H9 (cell line): Measurements from ENCODE around the gene AHNAK2. TPM values are rescaled to one million over a fixed set of nuclear protein-coding genes. Genes with fewer than 3 reads are reported as not detected.

Experiments
- DNase-seq: peaks from one replicate; pipeline ENCODE4 v3.0.0-alpha.2; 2017
- H2AFZ ChIP-seq: one replicate; pipeline ENCODE4 v1.6.1; 2013; ENCODE audit warnings: mild to moderate bottlenecking, low read length, control low read depth, moderate library complexity
- H2AK5ac ChIP-seq: 2 replicates; pipeline ENCODE4 v1.6.1; 2013; ENCODE audit warnings: low read length, control low read depth, mixed read lengths; ENCODE audit not compliant: insufficient read length
- H2BK120ac ChIP-seq: one replicate; pipeline ENCODE4 v1.6.1; 2013; ENCODE audit warnings: low read depth, mild to moderate bottlenecking, low read length, control low read depth, inconsistent platforms; ENCODE audit not compliant: poor library complexity, severe bottlenecking
- H2BK12ac ChIP-seq: 2 replicates; pipeline ENCODE4 v1.6.1; 2013; ENCODE audit warnings: low read length, control low read depth, mixed read lengths, low read depth; ENCODE audit not compliant: insufficient read length
- H2BK15ac ChIP-seq: 2 replicates; pipeline ENCODE4 v1.6.1; 2013; ENCODE audit warnings: low read depth, low read length, control low read depth
- H2BK20ac ChIP-seq: one replicate; pipeline ENCODE4 v1.6.1; 2013; ENCODE audit warnings: low read depth, mild to moderate bottlenecking, low read length, control low read depth, inconsistent platforms; ENCODE audit not compliant: poor library complexity, severe bottlenecking
- H2BK5ac ChIP-seq: 2 replicates; pipeline ENCODE4 v1.6.1; 2013; ENCODE audit warnings: low read length, control low read depth, mixed read lengths; ENCODE audit not compliant: insufficient read length
- H3K14ac ChIP-seq: 2 replicates; pipeline ENCODE4 v1.6.1; 2013; ENCODE audit warnings: low read length, control low read depth; ENCODE audit not compliant: insufficient read depth
- H3K18ac ChIP-seq: 2 replicates; pipeline ENCODE4 v1.6.1; 2013; ENCODE audit warnings: low read depth, mild to moderate bottlenecking, mixed read lengths, low read length, control low read depth; ENCODE audit not compliant: insufficient read length
- H3K23ac ChIP-seq: 2 replicates; pipeline ENCODE4 v1.6.1; 2013; ENCODE audit warnings: low read length, control low read depth, mixed read lengths, low read depth; ENCODE audit not compliant: insufficient read length
- H3K23me2 ChIP-seq: 2 replicates; pipeline ENCODE4 v1.6.1; 2013; ENCODE audit warnings: low read depth, mild to moderate bottlenecking, mixed read lengths, low read length, control low read depth; ENCODE audit not compliant: insufficient read length, poor library complexity, severe bottlenecking
- H3K27ac ChIP-seq: 2 replicates; pipeline ENCODE4 v1.5.1; 2013; ENCODE audit warnings: low read length, control low read depth, mixed read lengths, low read depth; ENCODE audit not compliant: insufficient read length
- H3K27me3 ChIP-seq: 2 replicates; pipeline ENCODE4 v1.6.1; 2013; ENCODE audit warnings: low read length, control low read depth, inconsistent platforms; ENCODE audit not compliant: insufficient read depth
- H3K4ac ChIP-seq: 2 replicates; pipeline ENCODE4 v1.6.1; 2013; ENCODE audit warnings: low read depth, mild to moderate bottlenecking, control low read depth, inconsistent platforms, low read length, moderate library complexity
- H3K4me1 ChIP-seq: 2 replicates; pipeline ENCODE4 v1.6.1; 2013; ENCODE audit warnings: low read length, control low read depth, inconsistent platforms; ENCODE audit not compliant: insufficient read depth
- H3K4me2 ChIP-seq: 2 replicates; pipeline ENCODE4 v1.6.1; 2013; ENCODE audit warnings: low read length, control low read depth, mixed read lengths; ENCODE audit not compliant: insufficient read length, insufficient read depth
- H3K56ac ChIP-seq: 2 replicates; pipeline ENCODE4 v1.6.1; 2013; ENCODE audit warnings: low read depth, mild to moderate bottlenecking, mixed read lengths, low read length, control low read depth; ENCODE audit not compliant: insufficient read length
- H3K79me1 ChIP-seq: 2 replicates; pipeline ENCODE4 v1.6.1; 2013; ENCODE audit warnings: low read depth, mild to moderate bottlenecking, moderate library complexity, low read length, control low read depth, inconsistent platforms; ENCODE audit not compliant: insufficient read depth, poor library complexity, severe bottlenecking
- H3K79me2 ChIP-seq: 2 replicates; pipeline ENCODE4 v1.6.1; 2013; ENCODE audit warnings: low read length, control low read depth, inconsistent platforms; ENCODE audit not compliant: insufficient read depth
- H3K9ac ChIP-seq: 2 replicates; pipeline ENCODE4 v1.6.1; 2013; ENCODE audit warnings: low read length, control low read depth, mixed read lengths; ENCODE audit not compliant: insufficient read length; ENCODE audit errors: extremely low read depth
- H3K9me3 ChIP-seq: one replicate; pipeline ENCODE4 v1.6.1; 2013; ENCODE audit warnings: low read depth, low read length, inconsistent platforms; ENCODE audit not compliant: control insufficient read depth
- H3T11ph ChIP-seq: one replicate; pipeline ENCODE4 v1.6.1; 2013; ENCODE audit warnings: mild to moderate bottlenecking, low read length, control low read depth, inconsistent platforms
- H4K20me1 ChIP-seq: one replicate; pipeline ENCODE4 v1.6.1; 2013; ENCODE audit not compliant: control insufficient read depth, insufficient read length, insufficient read depth
- H4K5ac ChIP-seq: 2 replicates; pipeline ENCODE4 v1.6.1; 2013; ENCODE audit warnings: low read depth, mild to moderate bottlenecking, mixed read lengths, low read length, control low read depth; ENCODE audit not compliant: insufficient read length
- H4K8ac ChIP-seq: replicated peaks from 2 replicates; pipeline ENCODE4 v1.6.1; 2013; ENCODE audit warnings: low read length, control low read depth, mixed read lengths, low read depth; ENCODE audit not compliant: insufficient read length
- H4K91ac ChIP-seq: 2 replicates; pipeline ENCODE4 v1.6.1; 2013; ENCODE audit warnings: low read depth, mild to moderate bottlenecking, moderate library complexity, mixed read lengths, low read length, control low read depth; ENCODE audit not compliant: insufficient read length
- H3K27ac Mint-ChIP-seq, 3 experiments: 2 replicates in 2 of 3; 3 replicates in 1 of 3; pipeline ENCODE4 v1.8.0; 2020 to 2021; ENCODE audit warnings: mixed read lengths in 3 of 3, mild to moderate bottlenecking in 1 of 3, moderate library complexity in 1 of 3
- H3K27me3 Mint-ChIP-seq: 2 replicates; pipeline ENCODE4 v1.8.0; 2021; ENCODE audit warnings: low read depth, mild to moderate bottlenecking, moderate library complexity, mixed read lengths
- H3K36me3 Mint-ChIP-seq, 3 experiments: 2 replicates in 2 of 3; 3 replicates in 1 of 3; pipeline ENCODE4 v1.8.0; 2020 to 2021; ENCODE audit warnings: low read depth in 3 of 3, mixed read lengths in 3 of 3; ENCODE audit not compliant: insufficient read depth in 1 of 3
- H3K4me1 Mint-ChIP-seq, 2 experiments: 2 replicates each; pipeline ENCODE4 v1.8.0; 2020; ENCODE audit warnings: mixed read lengths in 2 of 2
- H3K4me3 Mint-ChIP-seq, 2 experiments: 2 replicates in 1 of 2; 3 replicates in 1 of 2; pipeline ENCODE4 v1.8.0; 2020 to 2021; ENCODE audit warnings: mild to moderate bottlenecking in 2 of 2, mixed read lengths in 2 of 2, moderate library complexity in 1 of 2
- H3K9me3 Mint-ChIP-seq, 2 experiments: 2 replicates in 1 of 2; 3 replicates in 1 of 2; pipeline ENCODE4 v1.8.0; 2020; ENCODE audit warnings: mild to moderate bottlenecking in 2 of 2, mixed read lengths in 2 of 2, moderate library complexity in 1 of 2
- CTCF ChIP-seq: fragments of 200-600 bp; sonication (generic); conservative IDR thresholded peaks from 3 replicates; pipeline ENCODE4 v1.8.0; 2021; ENCODE audit warnings: antibody characterized with exemption, mild to moderate bottlenecking
- WGBS: extraction: QIAGEN DNeasy Blood & Tissue Kit; methylation state at CpG from one replicate; pipeline ENCODE4 v1.1.7; 2013; ENCODE audit warnings: missing lambda C conversion rate, low lambda C conversion rate, mixed read lengths; ENCODE audit not compliant: insufficient read length; ENCODE audit errors: extremely low coverage; 5-methylcytosine and 5-hydroxymethylcytosine counted together
- total RNA-seq: library from RNA; stranded (reverse); gene quantifications from 2 replicates; pipeline ENCODE4 v1.2.1, GENCODE V29; 2021

Gene AHNAK2
- total RNA-seq, 1 experiment from 2014 or later, result 2.8 TPM

- H4K91ac ChIP-seq, result no peak overlapping the region
- no peaks in the 10 kb centered on the region for H3K79me2 ChIP-seq
- H3K18ac ChIP-seq, result no peak overlapping the region
- H3K9me3 ChIP-seq, result no peaks in the 10 kb centered on the region
- no peaks in the 10 kb centered on the region for H3K79me1 ChIP-seq
- H3K27ac Mint-ChIP-seq, result no peak overlapping the region
- H4K8ac ChIP-seq, result no peak overlapping the region
- H3K9ac ChIP-seq, result no peak overlapping the region
- H3K4me1 Mint-ChIP-seq, result peaks cover 4 to 12% of the 10 kb centered on the region in 2 experiments; a peak in 3 of 4 replicates
- no peak overlapping the region for H2AK5ac ChIP-seq
- no peak overlapping the region for H3K4me2 ChIP-seq
- H2BK12ac ChIP-seq, result no peak overlapping the region
- no peak overlapping the region for H3K27ac ChIP-seq
- no peak overlapping the region for H2BK5ac ChIP-seq
- H3K9me3 Mint-ChIP-seq, result no peaks in the 10 kb centered on the region; a peak in 1 of 5 replicates
- TF ChIP-seq CTCF, result no peak
- H2AFZ ChIP-seq, result no peak overlapping the region
- no peak overlapping the region for H3K14ac ChIP-seq
- no peak overlapping the region for H3K4ac ChIP-seq
- peaks cover 70% of the 10 kb centered on the region for H3K27me3 Mint-ChIP-seq
- no peak overlapping the region for H2BK15ac ChIP-seq
- H3K27me3 ChIP-seq, result peaks cover 30% of the 10 kb centered on the region; the same call in 1 of the 2 replicates
- H3K56ac ChIP-seq, result no peak overlapping the region
- H4K20me1 ChIP-seq, result no peaks in the 10 kb centered on the region
- no peaks in the 10 kb centered on the region for H3K23me2 ChIP-seq
- no peak overlapping the region for H2BK20ac ChIP-seq
- H3T11ph ChIP-seq, result no peak overlapping the region
- H2BK120ac ChIP-seq, result no peak overlapping the region
- no peaks in the 10 kb centered on the region for H3K36me3 Mint-ChIP-seq
- no CpG with 5 or more reads among the region's 9 CpGs for WGBS
- H3K4me1 ChIP-seq, result no peaks in the 10 kb centered on the region
- no peak overlapping the region for H3K23ac ChIP-seq
- no peak overlapping the region for H3K4me3 Mint-ChIP-seq
- no peak for DNase-seq
- no peak overlapping the region for H4K5ac ChIP-seq
Measured at GRCh38 chr14:104931304-104931770, 46.8 kb downstream of the AHNAK2 start.
